GM21576 (cell line): ENCODE data around the gene APBB3.
"Not testable (repeated sequence)": the region's sequence is repeated elsewhere in the genome, so short reads cannot be mapped to it uniquely, and the experiment has no call there.

Experiments
- ATAC-seq: cut with Tn5 transposase; IDR thresholded peaks from one replicate; pipeline ENCODE4 v1.9.1; 2021; ENCODE audit warnings: mild to moderate bottlenecking, moderate library complexity; ENCODE audit not compliant: unreplicated experiment

Gene APBB3

GRCh38 chr5:140564196-140565023 is at the start of gene APBB3, which contains the start of gene SLC35A4:
Gene APBB3, minus strand, starts transcription at chr5:140564598. Its CDS starts 353 bp downstream, at chr5:140564245.
Gene SLC35A4, plus strand, starts transcription at chr5:140564828. Its CDS starts 2,342 bp downstream, at chr5:140567170.
- ATAC-seq: peak; percentile 83

GRCh38 chr5:140611020-140611521 is 46.7 kb upstream of the APBB3 start:
- no peak for ATAC-seq

GRCh38 chr5:140609126-140609525 is 44.7 kb upstream of the APBB3 start:
- no peak for ATAC-seq

GRCh38 chr5:140608722-140609121 is 44.3 kb upstream of the APBB3 start:
- ATAC-seq: no peak

- ATAC-seq: no peak
These were observed 42.6 kb upstream of the APBB3 start for GRCh38 chr5:140607031-140607430.

GRCh38 chr5:140605879-140606278 is 41.5 kb upstream of the APBB3 start:
- no peak for ATAC-seq

GRCh38 chr5:140603734-140604133 is 39.3 kb upstream of the APBB3 start:
- ATAC-seq: no peak

- not testable (repeated sequence) for ATAC-seq
These were observed 39.0 kb upstream of the APBB3 start for GRCh38 chr5:140603446-140603698.

GRCh38 chr5:140602147-140602546 is 37.7 kb upstream of the APBB3 start:
- no peak for ATAC-seq

- no peak for ATAC-seq
These were observed 35.7 kb upstream of the APBB3 start for GRCh38 chr5:140600096-140600495.

GRCh38 chr5:140598836-140599235 is 34.4 kb upstream of the APBB3 start:
- ATAC-seq: no peak

- ATAC-seq: no peak
These were observed 31.9 kb upstream of the APBB3 start for GRCh38 chr5:140596321-140596741.

GRCh38 chr5:140595538-140596300 is 31.3 kb upstream of the APBB3 start:
- no peak for ATAC-seq

- no peak for ATAC-seq
These were observed 29.8 kb upstream of the APBB3 start for GRCh38 chr5:140594169-140594568.

- not testable (repeated sequence) for ATAC-seq
These were observed 28.7 kb upstream of the APBB3 start for GRCh38 chr5:140593070-140593469.

- ATAC-seq: no peak
These were observed 27.5 kb upstream of the APBB3 start for GRCh38 chr5:140591747-140592372.

GRCh38 chr5:140590861-140591260 is 26.5 kb upstream of the APBB3 start:
- no peak for ATAC-seq

GRCh38 chr5:140588311-140589070 is 24.1 kb upstream of the APBB3 start:
- ATAC-seq: no peak

- ATAC-seq: no peak
These were observed 23.1 kb upstream of the APBB3 start for GRCh38 chr5:140587495-140587894.

- not testable (repeated sequence) for ATAC-seq
These were observed 14.9 kb upstream of the APBB3 start for GRCh38 chr5:140579188-140579747.
